ENCODE measurements around the gene DMRTA2. TPM values are rescaled to one million over a fixed set of nuclear protein-coding genes. Genes with fewer than 3 reads are reported as not detected.

DMRTA2 gene
- total and polyA plus RNA-seq, 2 donors from 2014 or later = not detected

GRCh38 chr1:50419907-50420677 is 3.2 kb downstream of the DMRTA2 start:
- Histone ChIP-seq H3K9me3 (ENCODE audit: control insufficient read depth in 2 of 3, insufficient read depth in 1 of 3, low read length in 3 of 3) (no peaks in the 10 kb centered on the region), H3K4me3 (ENCODE audit: low read length in 3 of 3) (no peak overlapping the region), H3K27me3 (ENCODE audit: control insufficient read depth, insufficient read depth, low read length) (peaks cover 60% of the 10 kb centered on the region), H3K9ac (ENCODE audit: low read length in 3 of 3) (no peak overlapping the region), H3K36me3 (ENCODE audit: control insufficient read depth in 2 of 3, insufficient read depth in 3 of 3, low read length in 3 of 3) (no peaks in the 10 kb centered on the region), H3K27ac (ENCODE audit: low read depth in 2 of 2, low read length in 2 of 2) (no peak overlapping the region), H3K4me1 (ENCODE audit: control insufficient read depth in 2 of 3, insufficient read depth in 2 of 3, low read depth in 1 of 3, low read length in 3 of 3) (peaks cover 0 to 16% (median 0%) of the 10 kb centered on the region in 3 donors)
- DNase-seq = peak in 1 of 5 donors; percentile 9
- TF ChIP-seq CTCF (IDR thresholded peaks at IDR 0.05; ENCODE audit: borderline replicate concordance, extremely low read depth, insufficient read depth) = no peak
- intact Hi-C loops (cut with DNase I) = no loop called here
- FAIRE-seq = no peak

GRCh38 chr1:50419192-50419906 is 3.9 kb downstream of the DMRTA2 start:
- Histone ChIP-seq H3K4me3 (ENCODE audit: low read length in 3 of 3) (no peak overlapping the region), H3K9me3 (ENCODE audit: control insufficient read depth in 2 of 3, insufficient read depth in 1 of 3, low read length in 3 of 3) (no peaks in the 10 kb centered on the region), H3K36me3 (ENCODE audit: control insufficient read depth in 2 of 3, insufficient read depth in 3 of 3, low read length in 3 of 3) (no peaks in the 10 kb centered on the region), H3K27me3 (ENCODE audit: control insufficient read depth, insufficient read depth, low read length) (peaks cover 57% of the 10 kb centered on the region), H3K4me1 (ENCODE audit: control insufficient read depth in 2 of 3, insufficient read depth in 2 of 3, low read depth in 1 of 3, low read length in 3 of 3) (peaks cover 0 to 13% (median 0%) of the 10 kb centered on the region in 3 donors), H3K27ac (ENCODE audit: low read depth in 2 of 2, low read length in 2 of 2) (no peak overlapping the region), H3K9ac (ENCODE audit: low read length in 3 of 3) (no peak overlapping the region)
- TF ChIP-seq CTCF (IDR thresholded peaks at IDR 0.05; ENCODE audit: borderline replicate concordance, extremely low read depth, insufficient read depth) = no peak
- FAIRE-seq (no peak), DNase-seq (peak; percentile 15 to 70 (median 32))
- intact Hi-C loops (cut with DNase I) = no loop called here

GRCh38 chr1:50418600-50419109 is 4.6 kb downstream of the DMRTA2 start:
- DNase-seq = peak; percentile 47 to 81 (median 58)
- H3K4me1 ChIP-seq (ENCODE audit: control insufficient read depth in 2 of 3, insufficient read depth in 2 of 3, low read depth in 1 of 3, low read length in 3 of 3) = peaks cover 0 to 13% (median 0%) of the 10 kb centered on the region in 3 donors
- FAIRE-seq = no peak
- H3K36me3 ChIP-seq (ENCODE audit: control insufficient read depth in 2 of 3, insufficient read depth in 3 of 3, low read length in 3 of 3) = no peaks in the 10 kb centered on the region
- H3K27ac ChIP-seq (ENCODE audit: low read depth in 2 of 2, low read length in 2 of 2) = no peak overlapping the region
- TF ChIP-seq CTCF (IDR thresholded peaks at IDR 0.05; ENCODE audit: borderline replicate concordance, extremely low read depth, insufficient read depth) = no peak
- peaks cover 0 to 2% (median 0%) of the 10 kb centered on the region in 3 donors for H3K9me3 ChIP-seq (ENCODE audit: control insufficient read depth in 2 of 3, insufficient read depth in 1 of 3, low read length in 3 of 3)
- intact Hi-C loops (cut with DNase I) = no loop called here
- H3K27me3 ChIP-seq (ENCODE audit: control insufficient read depth, insufficient read depth, low read length) = peaks cover 59% of the 10 kb centered on the region
- no peak overlapping the region for H3K9ac ChIP-seq (ENCODE audit: low read length in 3 of 3)
- H3K4me3 ChIP-seq (ENCODE audit: low read length in 3 of 3) = peak overlapping the region in 2 of 3 donors; percentile 4 to 32

Measured in kidney (tissue), 14 donors.